ENCODE results near the gene MS4A4E. TPM values are rescaled to one million over a fixed set of nuclear protein-coding genes. Genes with fewer than 3 reads are reported as not detected.

The MS4A4E gene
- total RNA-seq, 2 donors from 2014 or later = 0.31 TPM; not detected in 1

- no peaks in the 10 kb centered on the region for H3K36me3 Mint-ChIP-seq (ENCODE audit: low read depth)
Measured at GRCh38 chr11:60240662-60241061, 2.3 kb downstream of the MS4A4E start.

GRCh38 chr11:60235321-60235720 lies 7.6 kb downstream of the MS4A4E start:
- H3K27ac Mint-ChIP-seq = no peak overlapping the region
- 92 to 100% methylated on average over 1 to 3 of the region's 3 CpGs for WGBS, 2 experiments (ENCODE audit: insufficient coverage in 1 of 2, insufficient read length in 1 of 2)
- no peaks in the 10 kb centered on the region for H3K36me3 Mint-ChIP-seq (ENCODE audit: low read depth)
- no peaks in the 10 kb centered on the region for H3K36me3 ChIP-seq (ENCODE audit: control insufficient read depth, insufficient read depth, low read length)
- no peaks in the 10 kb centered on the region for H3K9me3 Mint-ChIP-seq
- no peaks in the 10 kb centered on the region for H3K4me1 Mint-ChIP-seq
- no peak overlapping the region for H3K27ac ChIP-seq (ENCODE audit: low read depth, low read length)
- H3K27me3 ChIP-seq (ENCODE audit: control insufficient read depth, insufficient read depth, low read length, poor library complexity, severe bottlenecking) = no peaks in the 10 kb centered on the region
- TF ChIP-seq CTCF (conservative IDR thresholded peaks at IDR 0.05) = no peak
- no peaks in the 10 kb centered on the region for H3K9me3 ChIP-seq (ENCODE audit: control insufficient read depth, low read length)
- H3K4me1 ChIP-seq (ENCODE audit: control insufficient read depth, insufficient read depth, low read length) = no peaks in the 10 kb centered on the region
- no peak overlapping the region for H3K4me3 Mint-ChIP-seq
- H3K4me3 ChIP-seq (ENCODE audit: low read length) = no peak overlapping the region
- DNase-seq = no peak
- H3K9ac ChIP-seq (ENCODE audit: extremely low read depth, low read length, poor library complexity, severe bottlenecking) = no peak overlapping the region
- no peaks in the 10 kb centered on the region for H3K27me3 Mint-ChIP-seq (ENCODE audit: insufficient read depth)

More at GRCh38 chr11:60240662-60241061, 2.3 kb downstream of the MS4A4E start:
- H3K4me3 Mint-ChIP-seq = no peak overlapping the region
- WGBS, 2 experiments (ENCODE audit: insufficient coverage in 1 of 2, insufficient read length in 1 of 2) = 92 to 100% methylated on average over 1 to 5 of the region's 5 CpGs
- peaks cover 4% of the 10 kb centered on the region for H3K27me3 Mint-ChIP-seq (ENCODE audit: insufficient read depth)
- Histone ChIP-seq H3K27ac (ENCODE audit: low read depth, low read length) (no peak overlapping the region), H3K4me3 (ENCODE audit: low read length) (no peak overlapping the region), H3K27me3 (ENCODE audit: control insufficient read depth, insufficient read depth, low read length, poor library complexity, severe bottlenecking) (peaks cover 5% of the 10 kb centered on the region), H3K36me3 (ENCODE audit: control insufficient read depth, insufficient read depth, low read length) (no peaks in the 10 kb centered on the region), H3K4me1 (ENCODE audit: control insufficient read depth, insufficient read depth, low read length) (no peaks in the 10 kb centered on the region), H3K9me3 (ENCODE audit: control insufficient read depth, low read length) (no peaks in the 10 kb centered on the region), H3K9ac (ENCODE audit: extremely low read depth, low read length, poor library complexity, severe bottlenecking) (no peak overlapping the region)
- no peak for DNase-seq
- no peaks in the 10 kb centered on the region for H3K9me3 Mint-ChIP-seq
- no peaks in the 10 kb centered on the region for H3K4me1 Mint-ChIP-seq
- no peak for TF ChIP-seq CTCF (conservative IDR thresholded peaks at IDR 0.05)
- no peak overlapping the region for H3K27ac Mint-ChIP-seq

- DNase-seq = no peak
- no peak overlapping the region for H3K27ac Mint-ChIP-seq
- Histone ChIP-seq H3K27me3 (ENCODE audit: control insufficient read depth, insufficient read depth, low read length, poor library complexity, severe bottlenecking) (no peaks in the 10 kb centered on the region), H3K9ac (ENCODE audit: extremely low read depth, low read length, poor library complexity, severe bottlenecking) (no peak overlapping the region), H3K9me3 (ENCODE audit: control insufficient read depth, low read length) (no peaks in the 10 kb centered on the region), H3K4me3 (ENCODE audit: low read length) (no peak overlapping the region), H3K27ac (ENCODE audit: low read depth, low read length) (no peak overlapping the region), H3K36me3 (ENCODE audit: control insufficient read depth, insufficient read depth, low read length) (no peaks in the 10 kb centered on the region), H3K4me1 (ENCODE audit: control insufficient read depth, insufficient read depth, low read length) (no peaks in the 10 kb centered on the region)
- no CpG with 5 or more reads among the region's 1 CpG for WGBS, 2 experiments (ENCODE audit: insufficient coverage in 1 of 2, insufficient read length in 1 of 2)
- no peak for TF ChIP-seq CTCF (conservative IDR thresholded peaks at IDR 0.05)
- H3K9me3 Mint-ChIP-seq = no peaks in the 10 kb centered on the region
- H3K4me3 Mint-ChIP-seq = no peak overlapping the region
- no peaks in the 10 kb centered on the region for H3K27me3 Mint-ChIP-seq (ENCODE audit: insufficient read depth)
- H3K36me3 Mint-ChIP-seq (ENCODE audit: low read depth) = no peaks in the 10 kb centered on the region
- H3K4me1 Mint-ChIP-seq = no peaks in the 10 kb centered on the region
Measured at GRCh38 chr11:60230681-60231080, 12.3 kb downstream of the MS4A4E start.
